Measurements from ENCODE around the gene GPR157.
"Not testable (repeated sequence)": the region's sequence is repeated elsewhere in the genome, so short reads cannot be mapped to it uniquely, and the experiment has no call there.

GPR157 gene

DNA sequence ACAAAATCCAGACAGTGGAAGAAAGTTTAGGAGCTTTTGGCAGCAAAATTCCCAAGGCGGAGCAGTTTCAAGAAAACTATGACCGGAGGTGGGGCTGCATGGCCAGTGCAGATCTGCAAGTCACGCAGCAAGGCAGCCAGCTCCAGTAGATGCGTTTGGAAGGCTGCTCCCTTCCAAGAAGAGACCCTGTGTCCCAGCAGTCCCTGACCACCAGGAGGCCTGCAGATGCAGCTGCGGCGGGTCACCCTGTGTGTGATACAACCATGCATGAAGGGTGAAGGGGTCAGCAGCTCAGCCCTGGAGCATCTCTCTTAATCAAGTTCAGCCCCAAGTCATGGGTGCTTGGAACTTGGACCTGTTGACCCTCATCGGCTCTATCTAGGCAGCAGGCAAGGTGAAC, 29.3 kb downstream of the GPR157 start:
- TF ChIP-seq, protein P1, sequence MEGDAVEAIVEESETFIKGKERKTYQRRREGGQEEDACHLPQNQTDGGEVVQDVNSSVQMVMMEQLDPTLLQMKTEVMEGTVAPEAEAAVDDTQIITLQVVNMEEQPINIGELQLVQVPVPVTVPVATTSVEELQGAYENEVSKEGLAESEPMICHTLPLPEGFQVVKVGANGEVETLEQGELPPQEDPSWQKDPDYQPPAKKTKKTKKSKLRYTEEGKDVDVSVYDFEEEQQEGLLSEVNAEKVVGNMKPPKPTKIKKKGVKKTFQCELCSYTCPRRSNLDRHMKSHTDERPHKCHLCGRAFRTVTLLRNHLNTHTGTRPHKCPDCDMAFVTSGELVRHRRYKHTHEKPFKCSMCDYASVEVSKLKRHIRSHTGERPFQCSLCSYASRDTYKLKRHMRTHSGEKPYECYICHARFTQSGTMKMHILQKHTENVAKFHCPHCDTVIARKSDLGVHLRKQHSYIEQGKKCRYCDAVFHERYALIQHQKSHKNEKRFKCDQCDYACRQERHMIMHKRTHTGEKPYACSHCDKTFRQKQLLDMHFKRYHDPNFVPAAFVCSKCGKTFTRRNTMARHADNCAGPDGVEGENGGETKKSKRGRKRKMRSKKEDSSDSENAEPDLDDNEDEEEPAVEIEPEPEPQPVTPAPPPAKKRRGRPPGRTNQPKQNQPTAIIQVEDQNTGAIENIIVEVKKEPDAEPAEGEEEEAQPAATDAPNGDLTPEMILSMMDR (conservative IDR thresholded peaks at IDR 0.05; ENCODE audit: low read length): no peak
- H3K4me3 ChIP-seq (ENCODE audit: low read length): no peak overlapping the region
- no peak for DNase-seq (ENCODE audit: low read depth)

DNA sequence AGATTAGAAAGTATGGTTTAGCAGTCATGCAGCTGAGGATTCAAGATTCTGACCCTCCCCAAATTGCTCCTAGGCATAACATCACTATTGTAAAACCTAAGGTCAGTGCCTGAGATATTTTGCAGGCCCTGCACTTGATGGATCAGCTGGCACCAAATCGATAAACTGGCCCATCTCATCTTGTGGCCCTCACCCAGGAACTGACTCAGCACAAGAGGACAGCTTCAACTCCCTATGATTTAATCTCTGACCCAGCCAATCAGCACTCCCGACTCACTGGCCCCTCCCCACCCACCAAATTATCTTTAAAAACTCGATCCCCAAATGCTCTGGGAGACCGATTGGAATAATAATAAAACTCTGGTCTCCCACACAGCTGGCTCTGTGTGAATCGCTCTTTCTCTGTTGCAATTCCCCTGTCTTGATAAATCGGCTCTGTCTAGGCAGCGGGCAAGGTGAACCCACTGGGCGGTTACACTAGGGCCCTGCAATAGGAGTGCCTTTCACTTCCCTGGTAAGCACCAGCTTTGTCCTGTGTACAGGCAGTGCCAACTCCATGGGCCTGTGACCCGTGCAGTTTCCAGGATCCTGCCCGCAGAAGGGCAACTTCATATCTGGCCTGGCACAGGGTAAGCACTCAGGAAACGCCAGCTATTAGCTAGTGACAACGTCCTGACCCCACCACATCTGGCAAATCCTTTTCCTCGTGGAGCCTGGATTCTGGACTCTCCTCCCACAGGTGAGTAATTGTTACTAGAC, 30.8 kb downstream of the GPR157 start:
- DNase-seq (ENCODE audit: low read depth): no peak
- TF ChIP-seq, protein P1 (conservative IDR thresholded peaks at IDR 0.05; ENCODE audit: low read length): no peak
- no peak overlapping the region for H3K4me3 ChIP-seq (ENCODE audit: low read length)

DNA sequence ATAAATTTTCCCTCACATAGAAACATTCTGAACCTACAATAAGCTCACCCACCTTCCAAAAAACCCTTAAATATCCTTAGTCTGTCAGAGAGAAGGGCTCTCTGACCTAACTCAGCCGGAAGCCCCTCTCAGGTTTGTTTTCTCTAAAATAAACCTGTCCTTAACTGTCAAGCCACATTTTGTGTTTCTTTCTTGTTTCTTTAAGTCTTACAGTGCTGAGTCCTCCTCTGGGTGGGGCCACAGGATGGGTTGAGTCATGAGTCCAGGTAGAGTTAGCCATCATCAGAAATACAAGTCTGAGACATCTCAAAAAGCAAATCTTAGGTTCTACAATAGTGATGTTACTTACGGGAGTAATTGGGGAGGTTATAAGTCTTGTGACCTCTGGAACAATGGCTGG, 33.1 kb downstream of the GPR157 start:
- TF ChIP-seq, protein P1 (conservative IDR thresholded peaks at IDR 0.05; ENCODE audit: low read length): no peak
- DNase-seq (ENCODE audit: low read depth): no peak
- no peak overlapping the region for H3K4me3 ChIP-seq (ENCODE audit: low read length)

DNA sequence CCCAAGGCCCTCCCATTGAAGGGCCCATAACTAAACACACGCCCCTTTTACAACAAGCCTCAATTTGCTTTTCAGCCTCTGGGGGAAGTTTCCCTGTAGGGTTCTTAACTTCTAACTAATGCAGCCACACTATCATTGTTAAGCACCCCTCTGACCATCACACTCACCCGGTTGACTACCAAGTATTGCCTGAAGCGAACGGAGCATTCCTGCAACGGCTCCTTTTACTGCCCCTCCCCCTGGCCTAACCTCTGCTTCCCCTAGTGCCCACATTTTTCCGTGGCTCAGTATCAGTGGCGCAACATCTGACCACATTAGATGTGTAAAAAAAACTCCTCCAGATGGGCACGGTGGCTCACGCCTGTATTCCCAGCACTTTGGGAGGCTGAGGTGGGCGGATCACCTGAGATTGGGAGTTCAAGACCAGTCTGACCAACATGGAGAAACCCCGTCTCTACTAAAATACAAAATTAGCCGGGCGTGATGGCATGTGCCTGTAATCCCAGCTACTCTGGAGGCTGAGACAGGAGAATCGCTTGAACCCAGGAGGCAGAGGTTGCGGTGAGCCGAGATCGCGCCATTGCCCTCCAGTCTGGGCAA, 34.8 kb downstream of the GPR157 start:
- DNase-seq (ENCODE audit: low read depth); H3K4me3 ChIP-seq (ENCODE audit: low read length): not testable (repeated sequence)

DNA sequence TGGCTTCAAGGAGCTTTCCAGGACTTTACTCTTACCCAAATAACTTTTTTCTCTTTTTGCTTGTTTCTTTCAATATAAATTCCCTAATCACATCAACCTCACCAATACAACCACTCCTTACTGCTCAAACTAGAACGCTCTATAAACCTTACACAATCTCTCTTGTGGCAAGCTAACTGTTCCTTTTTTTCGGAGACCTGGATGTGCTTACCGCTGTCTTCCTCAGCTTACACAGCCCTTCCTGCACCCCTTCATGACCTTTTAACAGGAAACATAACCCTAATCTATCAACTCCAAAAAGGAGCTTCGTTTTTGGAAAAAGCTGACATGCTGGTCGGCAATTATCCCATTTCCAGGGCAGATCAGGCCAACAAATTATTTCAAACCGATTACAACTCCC, 35.3 kb downstream of the GPR157 start:
- no peak for DNase-seq (ENCODE audit: low read depth)

DNA sequence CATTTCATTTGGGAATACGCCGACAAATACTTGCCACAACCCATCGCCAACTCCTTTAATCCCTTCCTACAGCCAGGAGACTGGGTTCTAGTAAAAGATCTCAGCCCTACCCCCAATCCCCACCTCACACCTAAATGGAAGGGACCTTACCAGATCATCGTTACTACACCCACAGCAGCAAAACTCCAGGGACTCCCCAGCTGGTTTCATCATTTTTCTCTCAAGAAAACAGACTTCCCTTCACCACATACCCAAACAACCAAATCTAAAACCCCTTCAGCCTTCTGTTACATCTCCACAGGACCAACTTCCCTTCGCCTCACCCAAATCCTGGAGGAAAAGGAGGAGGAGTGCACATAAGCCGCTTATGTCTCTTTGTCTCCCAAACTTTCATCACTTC, 35.8 kb downstream of the GPR157 start:
- no peak overlapping the region for H3K4me3 ChIP-seq (ENCODE audit: low read length)
- TF ChIP-seq, protein P1 (conservative IDR thresholded peaks at IDR 0.05; ENCODE audit: low read length): no peak
- no peak for DNase-seq (ENCODE audit: low read depth)

More for the DNA sequence above, 35.3 kb downstream of the GPR157 start:
- TF ChIP-seq, protein P1 (conservative IDR thresholded peaks at IDR 0.05; ENCODE audit: low read length): no peak
- H3K4me3 ChIP-seq (ENCODE audit: low read length): no peak overlapping the region

DNA sequence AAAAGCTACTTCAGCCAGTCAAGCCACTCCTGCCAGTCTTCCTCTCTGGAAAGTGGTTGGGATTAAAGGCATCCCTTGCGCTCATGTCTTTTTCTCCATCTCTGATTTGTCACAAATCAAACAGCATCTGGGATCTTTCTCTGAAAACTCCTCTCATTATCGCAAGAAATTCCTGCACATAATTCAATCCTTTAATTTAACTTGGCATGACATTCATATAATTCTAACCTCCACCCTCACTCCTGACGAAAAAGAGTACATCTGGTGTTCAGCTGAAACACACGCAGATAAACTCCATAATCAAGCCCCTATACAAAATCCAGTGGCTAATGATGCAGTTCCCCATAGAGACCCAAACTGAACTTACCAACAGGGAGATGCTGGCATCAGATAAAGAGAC, 40.1 kb downstream of the GPR157 start:
- TF ChIP-seq, protein P1 (conservative IDR thresholded peaks at IDR 0.05; ENCODE audit: low read length): no peak
- no peak overlapping the region for H3K4me3 ChIP-seq (ENCODE audit: low read length)
- no peak for DNase-seq (ENCODE audit: low read depth)
